Neuronal stem cell (in vitro differentiated cells): ENCODE data around the gene DAW1.

Experiments used
- DNase-seq: peaks from one replicate; pipeline ENCODE4 v3.0.0-alpha.2; 2013; ENCODE audit warnings: low spot score
- H2AFZ ChIP-seq: one replicate; pipeline ENCODE4 v1.6.1; 2013; ENCODE audit warnings: mild to moderate bottlenecking, low read length, inconsistent platforms
- H2AK5ac ChIP-seq: 2 replicates; pipeline ENCODE4 v1.6.1; 2013; ENCODE audit warnings: low read depth, mild to moderate bottlenecking, inconsistent platforms, low read length, moderate library complexity, mixed read lengths
- H2BK120ac ChIP-seq: 2 replicates; pipeline ENCODE4 v1.6.1; 2013; ENCODE audit warnings: low read depth, mild to moderate bottlenecking, inconsistent platforms, low read length, moderate library complexity, mixed read lengths
- H2BK12ac ChIP-seq: one replicate; pipeline ENCODE4 v1.6.1; 2013; ENCODE audit warnings: low read length, inconsistent platforms
- H2BK15ac ChIP-seq: 2 replicates; pipeline ENCODE4 v1.6.1; 2013; ENCODE audit warnings: mild to moderate bottlenecking, low read length, inconsistent platforms, mixed read lengths
- H2BK5ac ChIP-seq: one replicate; pipeline ENCODE4 v1.6.1; 2013; ENCODE audit warnings: inconsistent platforms, mild to moderate bottlenecking, low read length, moderate library complexity
- H3K14ac ChIP-seq: one replicate; pipeline ENCODE4 v1.6.1; 2013; ENCODE audit warnings: low read length, inconsistent platforms
- H3K18ac ChIP-seq: 2 replicates; pipeline ENCODE4 v1.6.1; 2013; ENCODE audit warnings: low read length, inconsistent platforms
- H3K23ac ChIP-seq: 2 replicates; pipeline ENCODE4 v1.6.1; 2013; ENCODE audit warnings: low read depth, mild to moderate bottlenecking, mixed read lengths, low read length, inconsistent platforms; ENCODE audit not compliant: poor library complexity
- H3K27ac ChIP-seq: replicated peaks from 3 replicates; pipeline ENCODE4 v1.5.1; 2013; ENCODE audit warnings: low read length, inconsistent platforms
- H3K27me3 ChIP-seq, 3 experiments: 2 replicates each; pipeline ENCODE4 v1.6.1; 2013; ENCODE audit warnings: low read length in 3 of 3, mild to moderate bottlenecking in 2 of 3, inconsistent platforms in 1 of 3, low read depth in 1 of 3, mixed read lengths in 1 of 3, moderate library complexity in 1 of 3; ENCODE audit not compliant: control insufficient read depth in 3 of 3, insufficient read depth in 3 of 3
- H3K36me3 ChIP-seq, 2 donors: replicated peaks in 1 of 2; 2 replicates each; pipeline ENCODE4 v1.6.1; 2013; ENCODE audit warnings: low read length in 2 of 2; ENCODE audit not compliant: control insufficient read depth in 2 of 2, insufficient read depth in 2 of 2
- H3K4ac ChIP-seq: 2 replicates; pipeline ENCODE4 v1.6.1; 2013; ENCODE audit warnings: inconsistent platforms, mild to moderate bottlenecking, low read length, moderate library complexity
- H3K4me1 ChIP-seq, 2 donors: 1 replicate in 1 of 2; 2 replicates in 1 of 2; pipeline ENCODE4 v1.6.1; 2013; ENCODE audit warnings: low read length in 2 of 2, low read depth in 1 of 2; ENCODE audit not compliant: control insufficient read depth in 2 of 2, insufficient read depth in 1 of 2
- H3K4me2 ChIP-seq: one replicate; pipeline ENCODE4 v1.6.1; 2013; ENCODE audit warnings: mild to moderate bottlenecking, low read length, inconsistent platforms; ENCODE audit not compliant: insufficient read depth, poor library complexity, severe bottlenecking
- H3K4me3 ChIP-seq, 2 donors: 2 replicates each; pipeline ENCODE4 v1.5.1; 2013; ENCODE audit warnings: low read length in 2 of 2, mild to moderate bottlenecking in 2 of 2, inconsistent platforms in 1 of 2, moderate library complexity in 1 of 2
- H3K79me1 ChIP-seq: one replicate; pipeline ENCODE4 v1.6.1; 2013; ENCODE audit warnings: low read depth, mild to moderate bottlenecking, inconsistent platforms, low read length, moderate library complexity
- H3K9ac ChIP-seq: one replicate; pipeline ENCODE4 v1.6.1; 2013; ENCODE audit warnings: mild to moderate bottlenecking, low read depth, low read length, inconsistent platforms; ENCODE audit not compliant: poor library complexity
- H3K9me3 ChIP-seq, 2 donors: replicated peaks in 1 of 2; 2 replicates each; pipeline versions ENCODE3 to v1.6.1; 2013; ENCODE audit warnings: low read length in 2 of 2, mild to moderate bottlenecking in 2 of 2, inconsistent platforms in 1 of 2, low read depth in 1 of 2, mixed read lengths in 1 of 2, moderate library complexity in 1 of 2; ENCODE audit not compliant: control insufficient read depth in 2 of 2, insufficient read depth in 1 of 2
- H4K8ac ChIP-seq: one replicate; pipeline ENCODE4 v1.6.1; 2013; ENCODE audit warnings: low read depth, mild to moderate bottlenecking, inconsistent platforms, low read length, moderate library complexity
- H4K91ac ChIP-seq: one replicate; pipeline ENCODE4 v1.6.1; 2013; ENCODE audit warnings: low read length, low read depth, mild to moderate bottlenecking, inconsistent platforms; ENCODE audit not compliant: poor library complexity
- WGBS, 2 donors: extraction: QIAGEN DNeasy Blood & Tissue Kit; methylation state at CpG; one replicate each; pipeline ENCODE4 v1.1.7; 2013; ENCODE audit warnings: missing lambda C conversion rate in 2 of 2, mixed read lengths in 1 of 2; ENCODE audit not compliant: insufficient read length in 2 of 2, insufficient replicate concordance in 1 of 2; ENCODE audit errors: extremely low coverage in 2 of 2; 5-methylcytosine and 5-hydroxymethylcytosine counted together

Gene DAW1

GRCh38 chr2:227889336-227889735, 17.9 kb downstream of the DAW1 start:
- Histone ChIP-seq H3K4me3 (no peak overlapping the region), H4K91ac (no peak overlapping the region), H3K9me3 (no peaks in the 10 kb centered on the region), H2BK5ac (no peak overlapping the region), H4K8ac (no peak overlapping the region), H3K36me3 (no peaks in the 10 kb centered on the region), H3K4me2 (no peak overlapping the region), H3K27ac (no peak overlapping the region), H3K4me1 (no peaks in the 10 kb centered on the region), H3K27me3 (no peaks in the 10 kb centered on the region), H2BK12ac (no peak overlapping the region), H2BK15ac (no peak overlapping the region), H3K14ac (no peak overlapping the region), H3K4ac (no peak overlapping the region), H2BK120ac (no peak overlapping the region), H3K79me1 (no peaks in the 10 kb centered on the region), H3K9ac (no peak overlapping the region), H2AFZ (no peak overlapping the region), H3K18ac (no peak overlapping the region), H3K23ac (no peak overlapping the region), H2AK5ac (no peak overlapping the region)
- no peak for DNase-seq
- WGBS, 2 donors, result no CpG with 5 or more reads among the region's 5 CpGs

- WGBS, 2 donors, result no CpG with 5 or more reads among the region's 2 CpGs
- Histone ChIP-seq H4K91ac (no peak overlapping the region), H2BK12ac (no peak overlapping the region), H3K4me3 (no peak overlapping the region), H3K18ac (no peak overlapping the region), H4K8ac (no peak overlapping the region), H3K4me1 (no peaks in the 10 kb centered on the region), H2BK5ac (no peak overlapping the region), H3K9me3 (no peaks in the 10 kb centered on the region), H2AK5ac (no peak overlapping the region), H3K36me3 (no peaks in the 10 kb centered on the region), H2BK15ac (no peak overlapping the region), H3K14ac (no peak overlapping the region), H3K79me1 (no peaks in the 10 kb centered on the region), H3K23ac (no peak overlapping the region), H3K27me3 (no peaks in the 10 kb centered on the region), H3K4me2 (no peak overlapping the region), H3K4ac (no peak overlapping the region), H3K9ac (no peak overlapping the region), H2AFZ (no peak overlapping the region), H2BK120ac (no peak overlapping the region), H3K27ac (no peak overlapping the region)
- peak; percentile 56 for DNase-seq
Measured at GRCh38 chr2:227890495-227891079, 19.2 kb downstream of the DAW1 start.

GRCh38 chr2:227891673-227892072, 20.2 kb downstream of the DAW1 start:
- Histone ChIP-seq H3K18ac (no peak overlapping the region), H3K27me3 (no peaks in the 10 kb centered on the region), H3K23ac (no peak overlapping the region), H3K14ac (no peak overlapping the region), H3K4me3 (no peak overlapping the region), H2AK5ac (no peak overlapping the region), H3K36me3 (no peaks in the 10 kb centered on the region), H4K91ac (no peak overlapping the region), H3K9ac (no peak overlapping the region), H3K9me3 (no peaks in the 10 kb centered on the region), H3K4ac (no peak overlapping the region), H3K4me1 (no peaks in the 10 kb centered on the region), H2BK12ac (no peak overlapping the region), H2BK120ac (no peak overlapping the region), H3K27ac (no peak overlapping the region), H2BK15ac (no peak overlapping the region), H2AFZ (no peak overlapping the region), H3K79me1 (no peaks in the 10 kb centered on the region), H3K4me2 (no peak overlapping the region), H4K8ac (no peak overlapping the region), H2BK5ac (no peak overlapping the region)
- no peak for DNase-seq
- no CpG with 5 or more reads among the region's 2 CpGs for WGBS, 2 donors

DNA sequence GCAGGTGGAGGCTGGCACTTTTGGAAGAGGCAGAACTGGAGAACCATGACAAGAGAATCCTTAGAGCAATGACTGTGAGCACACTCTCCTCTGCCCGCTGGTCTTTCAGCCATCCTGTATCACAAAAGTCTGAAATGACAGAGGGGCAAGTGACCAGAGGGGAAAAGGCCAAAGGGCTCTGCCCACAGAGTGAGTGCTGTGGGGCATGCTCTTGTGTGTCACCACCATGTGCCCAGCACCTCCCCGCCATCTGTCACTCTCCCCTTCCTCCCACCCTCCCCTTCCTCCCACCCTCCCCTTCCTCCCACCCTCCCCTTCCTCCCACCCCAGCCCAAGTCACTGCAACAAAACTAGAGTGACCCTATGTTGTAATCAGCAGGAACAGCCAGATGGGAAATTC, 31.9 kb downstream of the DAW1 start:
- Histone ChIP-seq H3K18ac (no peak overlapping the region), H3K27ac (no peak overlapping the region), H2BK5ac (no peak overlapping the region), H3K4ac (no peak overlapping the region), H3K79me1 (no peaks in the 10 kb centered on the region), H3K14ac (no peak overlapping the region), H3K23ac (no peak overlapping the region), H3K4me3 (no peak overlapping the region), H2BK15ac (no peak overlapping the region), H3K9me3 (no peaks in the 10 kb centered on the region), H2BK120ac (no peak overlapping the region), H3K9ac (no peak overlapping the region), H3K36me3 (no peaks in the 10 kb centered on the region), H2AFZ (no peak overlapping the region), H3K4me2 (no peak overlapping the region), H2BK12ac (no peak overlapping the region), H3K4me1 (peaks cover 0 to 1% of the 10 kb centered on the region in 2 donors), H4K8ac (no peak overlapping the region), H4K91ac (no peak overlapping the region), H2AK5ac (no peak overlapping the region), H3K27me3 (no peaks in the 10 kb centered on the region)
- no peak for DNase-seq
- no CpG with 5 or more reads among the region's 2 CpGs for WGBS, 2 donors
